NCI-H2171 treated with DMSO at 0.1 percent for 48 hours (cell line): Measurements from ENCODE around the gene CAMTA1.
A peak's percentile ranks its signal among the peaks of the same experiment; 100 is the strongest.
"Not testable (repeated sequence)": the region's sequence is repeated elsewhere in the genome, so short reads cannot be mapped to it uniquely, and the experiment has no call there.

Source experiments
- DNase-seq: peaks from one replicate; lab custom pipeline; 2025; lab: John Stamatoyannopoulos, UW

CAMTA1 gene

GRCh38 chr1:6785318-6785727 lies at the start of gene CAMTA1:
Gene CAMTA1, plus strand, starts transcription at chr1:6785454. Its CDS starts 77 bp downstream, at chr1:6785531.
- DNase-seq, result no peak

- no peak for DNase-seq
Measured at GRCh38 chr1:6738987-6739676, 46.1 kb upstream of the CAMTA1 start.

- not testable (repeated sequence) for DNase-seq
Measured at GRCh38 chr1:6742676-6743188, 42.5 kb upstream of the CAMTA1 start.

GRCh38 chr1:6743189-6744101 lies 41.8 kb upstream of the CAMTA1 start:
- DNase-seq, result no peak

- no peak for DNase-seq
Measured at GRCh38 chr1:6745073-6745472, 40.2 kb upstream of the CAMTA1 start.

- DNase-seq, result no peak
Measured at GRCh38 chr1:6747674-6748073, 37.6 kb upstream of the CAMTA1 start.

- no peak for DNase-seq
Measured at GRCh38 chr1:6750490-6750889, 34.8 kb upstream of the CAMTA1 start.

- peak; percentile 73 for DNase-seq
Measured at GRCh38 chr1:6753320-6754140, 31.7 kb upstream of the CAMTA1 start.

- no peak for DNase-seq
Measured at GRCh38 chr1:6756457-6756856, 28.8 kb upstream of the CAMTA1 start.

GRCh38 chr1:6757719-6758435 lies 27.4 kb upstream of the CAMTA1 start:
- no peak for DNase-seq

- DNase-seq, result no peak
Measured at GRCh38 chr1:6761196-6761737, 24.0 kb upstream of the CAMTA1 start.

GRCh38 chr1:6762060-6762459 lies 23.2 kb upstream of the CAMTA1 start:
- DNase-seq, result no peak

GRCh38 chr1:6770751-6771440 lies 14.4 kb upstream of the CAMTA1 start:
- DNase-seq, result no peak

GRCh38 chr1:6771441-6771769 lies 13.8 kb upstream of the CAMTA1 start:
- no peak for DNase-seq

GRCh38 chr1:6774381-6774780 lies 10.9 kb upstream of the CAMTA1 start:
- DNase-seq, result no peak

- no peak for DNase-seq
Measured at GRCh38 chr1:6775261-6776043, 9.8 kb upstream of the CAMTA1 start.

- DNase-seq, result no peak
Measured at GRCh38 chr1:6776389-6776788, 8.9 kb upstream of the CAMTA1 start.

- DNase-seq, result no peak
Measured at GRCh38 chr1:6776895-6777294, 8.4 kb upstream of the CAMTA1 start.

- DNase-seq, result no peak
Measured at GRCh38 chr1:6777813-6778212, 7.4 kb upstream of the CAMTA1 start.
